ENCODE results near the gene DOCK7.

GRCh38 chr1:62673629-62674028 is 14.6 kb downstream of the DOCK7 start:
- TF ChIP-seq, protein P1, sequence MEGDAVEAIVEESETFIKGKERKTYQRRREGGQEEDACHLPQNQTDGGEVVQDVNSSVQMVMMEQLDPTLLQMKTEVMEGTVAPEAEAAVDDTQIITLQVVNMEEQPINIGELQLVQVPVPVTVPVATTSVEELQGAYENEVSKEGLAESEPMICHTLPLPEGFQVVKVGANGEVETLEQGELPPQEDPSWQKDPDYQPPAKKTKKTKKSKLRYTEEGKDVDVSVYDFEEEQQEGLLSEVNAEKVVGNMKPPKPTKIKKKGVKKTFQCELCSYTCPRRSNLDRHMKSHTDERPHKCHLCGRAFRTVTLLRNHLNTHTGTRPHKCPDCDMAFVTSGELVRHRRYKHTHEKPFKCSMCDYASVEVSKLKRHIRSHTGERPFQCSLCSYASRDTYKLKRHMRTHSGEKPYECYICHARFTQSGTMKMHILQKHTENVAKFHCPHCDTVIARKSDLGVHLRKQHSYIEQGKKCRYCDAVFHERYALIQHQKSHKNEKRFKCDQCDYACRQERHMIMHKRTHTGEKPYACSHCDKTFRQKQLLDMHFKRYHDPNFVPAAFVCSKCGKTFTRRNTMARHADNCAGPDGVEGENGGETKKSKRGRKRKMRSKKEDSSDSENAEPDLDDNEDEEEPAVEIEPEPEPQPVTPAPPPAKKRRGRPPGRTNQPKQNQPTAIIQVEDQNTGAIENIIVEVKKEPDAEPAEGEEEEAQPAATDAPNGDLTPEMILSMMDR (IDR thresholded peaks at IDR 0.05): no peak
- TF ChIP-seq POLR2A (IDR thresholded peaks at IDR 0.05): no peak

Measured in breast epithelium (tissue), 3 donors.